GM21576 (cell line): ENCODE data around the gene RASSF1.

Experiments used
- ATAC-seq: cut with Tn5 transposase; IDR thresholded peaks from one replicate; pipeline ENCODE4 v1.9.1; 2021; ENCODE audit warnings: mild to moderate bottlenecking, moderate library complexity; ENCODE audit not compliant: unreplicated experiment

The RASSF1 gene

DNA sequence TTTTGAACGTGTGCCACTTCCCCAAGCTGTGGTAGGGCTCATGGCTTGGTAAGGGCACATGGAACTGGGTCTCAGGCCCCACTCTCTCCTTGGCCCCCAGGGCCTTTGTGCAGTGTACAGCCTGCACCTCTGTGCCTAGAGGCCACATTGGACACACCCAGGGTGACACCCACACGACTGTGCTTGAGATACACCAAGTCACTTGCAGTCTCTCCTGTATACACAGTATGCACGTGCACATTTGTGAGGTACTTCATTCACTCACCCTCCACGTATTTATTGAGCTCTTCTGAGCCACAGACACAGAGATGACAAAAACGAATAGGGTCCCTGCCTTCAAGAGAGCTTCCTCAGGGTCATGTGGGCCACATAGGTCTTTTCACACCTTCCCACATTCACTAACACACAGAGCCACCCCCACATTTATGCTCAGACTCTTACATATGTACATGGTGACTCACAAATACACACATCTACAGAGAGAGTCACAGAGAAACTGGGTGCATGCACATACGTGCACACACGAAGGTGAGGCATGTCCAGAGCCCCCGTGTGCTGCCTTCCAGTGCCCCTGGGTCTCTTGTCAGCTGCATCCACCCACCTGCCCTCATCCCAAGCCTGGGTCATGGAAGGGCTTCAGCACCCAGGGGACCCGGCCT is 28.5 kb upstream of the RASSF1 start:
- ATAC-seq = no peak

GRCh38 chr3:50365842-50366220 is 25.2 kb upstream of the RASSF1 start:
- ATAC-seq = no peak

GRCh38 chr3:50365080-50365841 is 24.6 kb upstream of the RASSF1 start:
- ATAC-seq = peak; percentile 90

- ATAC-seq = no peak
These were observed 24.0 kb upstream of the RASSF1 start for GRCh38 chr3:50364573-50365079.

DNA sequence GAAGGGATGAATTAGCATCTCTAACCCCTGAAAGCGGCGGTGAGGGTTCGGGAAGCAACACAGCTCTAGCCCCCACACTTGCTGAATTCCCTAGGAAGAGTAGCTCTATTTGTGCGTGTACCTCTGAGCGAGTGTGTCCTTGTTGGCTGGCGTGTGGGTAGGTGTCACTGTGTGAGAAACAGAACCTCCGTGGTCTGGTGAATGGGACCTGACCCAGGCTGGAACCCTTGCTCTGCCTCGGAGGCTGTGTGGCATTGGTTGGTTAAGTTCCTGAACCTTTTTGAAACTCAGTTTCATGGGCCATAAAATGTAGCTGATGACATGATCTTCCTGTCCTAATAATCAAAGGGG is 19.1 kb upstream of the RASSF1 start:
- peak; percentile 2 for ATAC-seq

- ATAC-seq = peak; percentile 99
These were observed 18.5 kb upstream of the RASSF1 start, which contains the start of gene TMEM115 for GRCh38 chr3:50358911-50359759. TSS of gene TMEM115 (minus strand) at chr3:50359521. CDS start at chr3:50359063, 458 bp downstream.

DNA sequence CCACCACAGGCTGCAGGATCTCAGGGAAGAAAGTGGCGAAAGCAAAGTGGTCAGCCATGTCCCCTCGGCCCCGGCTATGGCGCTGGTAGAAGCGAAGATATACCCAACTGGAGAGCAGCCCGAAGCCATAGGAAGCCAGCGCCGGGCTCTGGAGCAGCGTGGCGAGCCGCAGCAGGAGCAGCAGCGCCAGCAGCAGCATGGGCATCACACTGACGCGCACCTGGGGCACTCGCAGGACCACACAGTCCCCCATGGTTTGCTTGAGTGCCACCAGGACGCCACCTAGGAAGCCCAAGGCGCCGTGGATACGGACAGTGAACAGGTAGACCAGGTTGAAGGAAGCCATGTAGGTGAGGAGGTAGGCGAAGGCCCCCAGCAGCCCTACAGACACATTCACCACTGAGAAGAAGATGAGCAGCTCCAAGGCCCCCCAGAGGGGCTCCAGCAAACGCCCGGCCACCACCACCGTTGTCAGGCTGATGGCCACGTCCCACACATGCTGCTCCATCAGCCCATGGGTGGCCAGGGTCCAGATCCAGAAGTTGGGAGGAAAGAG is 17.8 kb upstream of the RASSF1 start:
- ATAC-seq = no peak

DNA sequence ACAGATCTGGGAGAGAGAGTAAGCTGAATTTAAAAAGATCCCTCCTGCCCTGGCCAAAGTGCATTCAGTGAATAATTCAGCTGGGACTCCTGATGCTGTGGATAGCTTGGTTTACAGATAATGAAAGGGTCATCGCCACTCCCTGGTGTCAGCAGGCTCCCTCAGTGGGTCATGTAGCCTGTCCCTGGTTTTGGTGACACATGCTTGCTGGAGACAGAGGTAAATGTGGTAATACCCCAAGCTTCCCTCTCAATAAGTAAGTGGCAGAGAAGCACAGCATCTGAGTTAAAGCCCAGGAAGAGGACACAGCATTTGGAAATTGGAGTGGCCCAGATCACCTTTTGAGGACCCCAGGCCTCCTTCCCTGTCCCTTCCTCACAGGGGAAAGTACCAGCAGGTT is 16.8 kb upstream of the RASSF1 start:
- no peak for ATAC-seq

- ATAC-seq = no peak
These were observed 15.9 kb upstream of the RASSF1 start for GRCh38 chr3:50356553-50356952.

DNA sequence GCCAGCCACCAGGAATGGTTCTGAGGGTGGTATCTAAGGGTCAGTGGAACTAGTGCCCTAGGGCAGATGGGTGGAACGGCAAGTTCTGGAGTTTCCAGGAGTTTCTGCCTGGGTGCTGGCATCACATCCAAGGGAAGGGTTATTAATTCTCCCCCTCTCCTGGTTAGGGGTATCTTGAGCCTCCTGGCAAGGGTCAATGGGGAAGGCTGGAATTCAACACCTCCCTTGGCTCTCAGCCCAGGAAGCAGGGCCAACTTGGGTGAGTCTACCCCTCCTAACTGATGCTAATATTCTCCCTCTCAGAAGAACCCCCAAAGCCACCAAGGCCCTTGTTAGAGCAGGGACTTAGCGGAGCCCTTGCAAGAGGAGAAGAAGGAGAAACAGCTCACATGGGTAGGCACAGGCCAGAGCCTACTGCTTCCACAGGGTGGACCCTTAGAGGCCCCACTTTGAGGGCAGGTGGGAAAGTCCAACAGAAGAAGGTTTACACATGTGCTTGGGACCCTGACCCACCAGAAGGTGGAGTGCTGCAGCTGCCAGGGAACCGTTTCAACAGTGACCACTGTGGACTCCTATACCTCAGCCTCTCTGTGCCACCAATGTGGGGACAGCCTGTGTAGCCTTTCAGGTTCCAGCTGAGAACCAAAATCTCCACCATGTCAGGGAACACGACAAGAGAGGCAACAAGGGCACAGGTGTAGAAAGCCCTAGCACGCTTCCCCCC is 15.4 kb upstream of the RASSF1 start:
- no peak for ATAC-seq

DNA sequence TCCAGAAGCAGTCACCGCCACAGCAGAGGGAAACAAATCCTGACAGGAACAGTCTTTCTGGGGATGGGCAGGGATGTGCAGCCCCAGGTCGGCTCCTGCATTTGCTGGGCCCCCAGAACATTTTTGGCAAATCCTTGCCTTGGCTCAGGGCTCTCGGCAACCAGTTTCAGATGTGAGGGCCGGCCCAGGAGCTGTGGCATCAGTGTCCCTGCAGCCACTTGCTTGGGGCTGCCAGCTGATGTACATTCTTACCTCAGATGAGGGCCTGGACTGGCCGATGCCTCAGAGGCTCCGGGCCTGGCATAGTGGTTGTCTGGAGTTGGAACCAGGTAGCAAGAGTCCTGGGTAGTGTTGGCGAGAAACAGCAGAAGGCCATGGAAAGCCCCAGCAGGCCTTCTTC is 14.2 kb upstream of the RASSF1 start:
- no peak for ATAC-seq

DNA sequence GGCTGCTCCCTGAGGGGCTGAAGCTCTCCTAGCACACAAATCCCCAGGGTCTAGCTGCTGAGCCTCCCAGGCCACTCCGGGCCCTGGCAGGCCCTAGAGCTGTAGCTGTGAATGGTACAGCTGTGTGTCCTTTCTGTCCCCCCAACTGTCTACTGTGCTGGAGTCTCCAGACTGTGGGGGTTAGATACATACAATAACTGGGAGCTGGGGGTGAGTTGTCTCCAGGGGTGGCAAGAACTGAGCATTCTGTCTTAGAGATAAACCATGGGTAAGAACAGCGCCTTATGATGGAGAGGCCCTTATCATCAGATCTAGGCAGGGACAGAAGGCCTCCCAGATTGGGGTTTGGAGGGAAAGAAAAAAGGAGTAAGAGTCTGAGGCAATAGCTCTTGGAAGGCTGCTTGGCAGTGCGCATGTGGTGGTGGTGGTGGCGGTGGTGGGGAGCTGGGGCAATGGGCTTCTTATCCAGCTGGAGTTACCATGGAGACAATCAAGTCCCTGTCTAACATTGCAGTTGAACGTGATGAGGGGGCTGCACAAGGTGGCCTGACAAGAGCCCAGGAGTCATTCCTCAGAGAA is 13.6 kb upstream of the RASSF1 start:
- ATAC-seq = no peak

DNA sequence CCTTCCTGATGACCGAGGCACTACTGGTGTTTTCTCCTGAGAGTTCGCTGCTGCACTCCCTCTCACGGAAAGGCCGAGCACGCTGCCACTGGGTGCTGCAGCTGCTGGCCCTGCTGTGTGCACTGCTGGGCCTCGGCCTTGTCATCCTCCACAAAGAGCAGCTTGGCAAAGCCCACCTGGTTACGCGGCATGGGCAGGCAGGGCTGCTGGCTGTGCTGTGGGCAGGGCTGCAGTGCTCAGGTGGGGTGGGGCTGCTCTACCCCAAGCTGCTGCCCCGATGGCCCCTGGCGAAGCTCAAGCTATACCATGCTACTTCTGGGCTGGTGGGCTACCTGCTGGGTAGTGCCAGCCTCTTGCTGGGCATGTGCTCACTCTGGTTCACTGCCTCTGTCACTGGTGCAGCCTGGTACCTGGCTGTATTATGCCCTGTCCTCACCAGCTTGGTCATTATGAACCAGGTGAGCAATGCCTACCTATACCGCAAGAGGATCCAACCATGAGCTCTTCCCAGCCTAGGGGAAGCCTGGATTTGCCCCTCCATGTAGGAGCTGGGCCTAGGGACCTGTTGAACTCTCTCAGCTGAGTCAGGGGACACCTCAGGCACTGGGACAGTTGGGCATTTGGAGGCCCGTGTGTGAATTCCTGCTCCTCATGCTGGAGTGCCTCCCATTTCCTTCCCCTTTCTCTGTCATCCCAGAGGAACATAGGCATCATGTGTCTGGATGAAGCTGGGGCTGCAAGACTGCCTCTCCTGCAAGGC is 12.8 kb upstream of the RASSF1 start:
- no peak for ATAC-seq

- ATAC-seq = no peak
These were observed 12.1 kb upstream of the RASSF1 start for GRCh38 chr3:50352781-50353180.

DNA sequence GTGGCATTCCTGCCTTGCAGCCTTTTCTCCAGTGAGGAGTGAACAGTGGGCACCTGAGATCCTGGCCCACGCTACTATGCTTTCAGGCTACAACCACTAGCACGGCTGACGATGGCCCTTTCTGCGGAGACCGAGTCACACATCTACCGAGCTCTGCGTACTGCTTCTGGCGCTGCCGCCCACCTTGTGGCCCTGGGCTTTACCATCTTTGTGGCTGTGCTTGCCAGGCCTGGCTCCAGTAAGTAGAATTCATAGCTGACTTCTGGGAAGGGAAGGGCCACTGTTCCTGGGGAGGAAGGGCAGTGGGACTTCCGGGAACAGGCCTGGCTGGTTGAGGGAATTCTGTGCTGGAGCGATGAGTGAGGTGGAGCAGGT is 10.7 kb upstream of the RASSF1 start:
- no peak for ATAC-seq

DNA sequence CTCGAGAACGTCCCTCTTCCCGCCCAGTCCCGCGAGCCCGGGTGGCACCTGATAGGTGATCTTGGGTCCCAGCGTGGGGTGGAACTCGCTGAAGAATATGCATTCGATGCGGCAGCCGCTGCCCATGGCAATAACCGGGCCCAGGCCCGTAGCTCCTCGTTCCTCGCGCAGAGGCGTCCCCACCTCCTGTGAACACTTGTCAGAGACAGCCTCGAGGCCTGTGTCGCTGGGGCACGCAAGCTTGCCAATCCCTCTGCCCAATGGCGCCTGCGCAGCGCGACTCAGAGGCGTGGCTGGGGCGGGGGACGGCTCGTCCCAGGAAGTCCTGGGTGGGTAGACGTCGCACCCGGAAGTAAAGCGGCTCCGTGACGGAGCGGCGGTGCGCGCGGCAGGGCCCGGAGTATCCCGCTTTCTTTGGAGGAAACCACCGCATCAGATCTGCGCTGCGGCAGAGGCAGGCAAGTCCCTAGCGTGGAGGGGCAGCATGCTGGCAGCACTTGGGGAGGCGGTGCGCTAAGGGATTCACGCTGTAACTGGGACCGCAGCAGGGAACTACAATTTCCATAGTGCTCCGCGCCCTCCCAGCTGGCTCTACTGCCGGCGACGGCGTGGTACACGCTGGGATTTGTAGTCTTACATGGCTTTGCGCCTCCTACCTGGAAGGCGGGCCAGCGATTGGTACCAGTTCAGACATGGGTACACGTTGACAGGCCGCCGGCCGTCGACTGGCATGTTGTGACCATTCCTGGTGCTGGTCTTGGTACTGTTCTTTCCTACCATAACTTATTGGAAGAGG is 10.1 kb upstream of the RASSF1 start, which contains the start of the genes CYB561D2 and NPRL2:
Gene CYB561D2 (plus strand): TSS at position 336 of the 796 bp plus-strand sequence. CDS start 572 bp downstream, outside the sequence.
Gene NPRL2 (minus strand): TSS at position 249 of the 796 bp plus-strand sequence. CDS start 123 bp downstream, at position 126.
- ATAC-seq = peak; percentile 74

- no peak for ATAC-seq
These were observed 9.5 kb upstream of the RASSF1 start for GRCh38 chr3:50350213-50350526.

- ATAC-seq = no peak
These were observed 6.7 kb upstream of the RASSF1 start for GRCh38 chr3:50347187-50347813.
